Dedifferentiated amniotic fluid mesenchymal stem cell (primary cell): ENCODE measurements around the gene ATP7B.

ENCODE experiments used
- DNase-seq: peaks from one replicate; pipeline ENCODE4 v3.0.0-alpha.2; 2016; ENCODE audit errors: extremely low spot score

Gene ATP7B

DNA sequence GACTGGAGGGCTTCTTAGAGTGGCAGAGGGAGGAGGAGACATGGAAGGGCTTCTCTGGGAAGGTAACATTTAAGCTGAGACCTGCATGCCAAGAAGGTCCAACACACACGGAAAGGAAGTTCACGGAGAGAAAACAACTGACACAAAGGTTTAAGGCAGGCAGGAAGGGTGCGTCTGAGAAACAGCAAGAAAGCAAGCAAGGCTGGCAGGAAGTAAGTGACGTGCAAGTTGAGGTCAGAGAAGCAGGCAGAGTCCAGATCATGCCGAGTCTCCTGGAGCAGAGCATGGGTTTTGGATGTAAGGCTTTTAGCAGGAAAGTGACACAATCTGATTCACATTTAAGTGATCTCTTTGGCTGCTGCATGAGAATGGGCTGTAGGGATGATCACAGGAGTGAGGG lies 60.5 kb downstream of the ATP7B start:
- DNase-seq, result no peak

DNA sequence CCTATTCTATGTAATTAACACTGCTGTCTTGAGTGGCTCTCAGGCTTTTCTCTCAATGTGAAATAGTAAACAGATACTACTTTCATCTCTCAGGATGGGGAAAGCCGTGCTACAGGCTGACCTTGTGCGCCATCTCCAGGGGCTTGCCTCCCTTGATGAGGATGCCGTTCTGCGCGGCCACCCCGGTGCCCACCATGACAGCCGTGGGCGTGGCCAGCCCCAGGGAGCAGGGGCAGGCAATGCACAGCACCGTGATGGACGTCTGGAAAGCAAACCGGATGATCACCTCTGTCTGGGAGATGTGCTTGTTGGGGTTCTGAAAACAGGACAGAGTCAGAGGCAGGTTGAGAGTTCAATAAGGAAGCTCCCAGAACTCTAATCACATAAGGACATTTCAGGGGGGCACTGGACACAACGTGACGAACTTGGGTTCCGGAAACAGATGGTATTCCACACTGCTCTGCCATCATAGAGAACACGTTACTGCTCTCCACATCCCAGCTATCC lies 65.0 kb downstream of the ATP7B start:
- no peak for DNase-seq

- no peak for DNase-seq
These were observed 66.1 kb downstream of the ATP7B start for GRCh38 chr13:51945149-51945548.

DNA sequence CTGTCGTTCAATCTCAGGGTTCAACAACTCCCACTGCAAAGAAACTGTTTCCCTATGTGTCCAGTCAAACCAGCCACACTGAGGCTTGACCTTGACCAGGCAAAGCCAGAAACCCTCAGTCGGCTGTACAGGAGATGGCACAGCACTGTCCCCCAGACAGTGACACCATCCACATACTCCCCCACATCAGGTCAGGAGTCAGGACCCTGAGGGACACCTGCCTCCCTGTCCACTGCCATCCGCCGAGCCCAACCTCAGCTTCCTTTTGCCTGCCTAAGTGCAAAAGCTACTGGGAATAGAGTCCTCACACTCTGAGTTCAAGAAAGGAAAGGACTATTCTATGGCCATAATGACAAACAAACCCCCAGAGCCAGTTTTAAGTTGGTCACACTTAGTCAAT lies 66.8 kb downstream of the ATP7B start:
- DNase-seq, result no peak

- no peak for DNase-seq
These were observed 67.5 kb downstream of the ATP7B start for GRCh38 chr13:51943721-51944120.

DNA sequence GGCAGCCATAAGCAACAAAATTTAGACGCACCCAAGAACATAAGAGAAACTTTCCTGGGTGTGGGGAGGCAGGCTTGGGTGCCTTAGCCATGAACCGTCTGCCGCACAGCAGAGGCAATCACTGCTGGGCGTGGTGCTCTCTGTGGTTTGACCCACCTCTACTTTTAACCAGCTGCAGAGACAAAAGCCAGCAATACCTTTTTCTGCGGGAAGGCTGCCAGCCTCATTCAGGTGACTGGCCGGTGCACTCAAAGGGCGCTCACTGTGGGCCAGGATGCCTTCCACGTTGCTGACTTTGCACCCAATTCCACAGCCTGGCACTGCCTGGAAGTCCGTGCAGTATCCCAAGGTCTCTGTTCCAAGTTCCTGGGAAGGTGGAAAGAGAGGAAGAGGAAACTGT lies 69.1 kb downstream of the ATP7B start:
- no peak for DNase-seq

DNA sequence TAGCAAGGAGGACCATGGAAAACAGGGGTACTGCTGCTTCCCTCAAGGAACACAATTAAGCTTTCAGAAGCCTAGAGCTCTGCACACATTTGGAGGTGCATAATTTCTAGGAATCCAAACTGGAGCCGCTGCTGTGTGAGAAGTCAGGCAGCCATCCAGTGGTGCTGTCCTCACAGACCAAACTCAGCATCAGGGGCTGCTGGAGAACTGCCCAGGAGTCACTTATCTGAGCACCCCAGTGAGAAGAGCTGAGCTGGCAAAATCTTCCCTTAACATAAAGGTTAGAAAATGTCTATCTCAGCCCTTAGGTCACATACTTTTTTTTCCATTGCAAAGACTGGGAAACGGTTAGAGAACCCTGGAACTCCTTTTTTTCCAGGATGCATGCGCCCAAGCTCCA lies 72.8 kb downstream of the ATP7B start:
- no peak for DNase-seq

- no peak for DNase-seq
These were observed 73.6 kb downstream of the ATP7B start for GRCh38 chr13:51937320-51938290.

DNA sequence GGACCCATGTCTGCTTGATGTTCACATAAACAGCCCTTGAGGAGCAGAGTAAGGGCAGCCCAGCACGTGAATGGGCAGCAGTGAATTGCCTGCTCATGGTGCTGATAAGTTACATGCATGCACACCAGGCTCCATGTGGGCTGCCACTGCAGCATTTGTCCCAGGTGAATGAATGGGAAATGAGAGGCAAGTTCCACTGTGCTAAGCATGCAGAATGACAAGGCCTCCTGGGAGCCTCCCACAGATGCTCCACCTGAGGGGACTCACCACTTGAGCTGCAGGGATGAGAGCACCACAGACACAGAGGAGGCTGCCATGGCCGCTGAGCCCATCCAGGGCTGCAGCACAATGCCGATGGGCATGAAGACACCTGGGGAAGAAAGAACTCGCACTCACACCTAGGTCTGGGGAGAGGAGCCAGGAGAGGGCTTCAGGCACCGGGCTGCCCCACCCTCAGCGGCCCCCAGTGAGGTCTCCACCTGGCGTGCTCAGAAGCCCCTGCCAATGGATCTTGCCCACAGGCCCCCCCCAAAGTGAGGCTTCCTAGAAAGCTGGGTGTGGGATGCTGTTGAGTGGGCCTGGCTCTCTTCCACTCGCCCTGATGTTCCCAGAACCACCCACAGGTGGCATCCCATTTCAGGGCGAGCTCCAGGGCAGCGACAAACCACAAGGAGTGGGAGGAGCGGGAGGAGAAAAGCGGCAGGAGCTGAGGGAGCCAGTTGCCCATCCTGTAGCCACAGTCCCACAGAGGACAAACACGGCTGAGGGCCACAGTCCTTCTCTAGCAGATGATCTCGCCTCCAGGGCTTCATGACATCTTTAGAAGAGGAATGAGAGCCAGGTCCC lies 75.7 kb downstream of the ATP7B start:
- no peak for DNase-seq

GRCh38 chr13:51934461-51935087 lies 76.7 kb downstream of the ATP7B start:
- no peak for DNase-seq

- no peak for DNase-seq
These were observed 77.7 kb downstream of the ATP7B start for GRCh38 chr13:51933466-51934058.

DNA sequence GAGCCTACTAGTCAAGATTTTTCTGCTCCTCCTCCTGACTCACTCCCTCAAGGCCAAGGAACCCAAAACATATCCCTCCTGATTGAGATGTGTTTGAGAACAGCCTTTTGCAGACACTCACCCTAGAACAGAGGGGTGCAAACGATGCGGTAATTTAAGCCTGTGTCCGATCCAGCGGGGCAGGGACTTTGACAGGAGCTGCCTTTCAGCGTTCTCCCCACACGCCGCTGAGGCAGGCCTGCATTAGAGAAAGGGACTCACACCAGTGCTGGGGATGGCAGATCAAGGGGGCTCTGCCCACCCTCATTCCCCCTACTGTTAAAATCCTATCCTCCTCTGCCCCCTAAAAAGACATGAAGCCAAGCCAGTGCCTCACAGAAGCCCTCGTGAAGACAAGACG lies 79.0 kb downstream of the ATP7B start:
- no peak for DNase-seq

GRCh38 chr13:51931606-51932005 lies 79.6 kb downstream of the ATP7B start:
- no peak for DNase-seq

DNA sequence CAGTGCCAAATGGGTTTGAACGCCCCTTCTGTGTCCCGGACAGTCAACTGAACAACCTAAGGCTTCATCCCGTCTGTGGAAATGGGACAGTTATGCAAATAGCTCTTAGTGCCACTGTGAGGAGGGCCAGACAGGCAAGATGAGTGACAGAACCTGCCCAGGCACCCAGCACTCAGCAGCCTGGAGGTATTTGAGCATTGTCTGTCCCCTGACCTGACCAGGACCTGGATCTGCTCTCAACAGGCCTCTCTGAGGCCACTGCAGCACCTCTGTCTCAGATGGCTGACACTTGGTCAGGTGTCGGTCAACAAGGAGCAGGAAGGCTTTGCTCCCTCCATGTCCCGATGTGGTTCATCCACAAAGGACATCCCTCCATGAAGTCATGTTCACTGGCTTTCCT lies 81.6 kb downstream of the ATP7B start:
- no peak for DNase-seq

- no peak for DNase-seq
These were observed 83.0 kb downstream of the ATP7B start for GRCh38 chr13:51928231-51928630.

- DNase-seq, result no peak
These were observed 84.1 kb downstream of the ATP7B start for GRCh38 chr13:51927129-51927528.

GRCh38 chr13:51926528-51926885 lies 84.7 kb downstream of the ATP7B start:
- no peak for DNase-seq

GRCh38 chr13:51925865-51926527 lies 85.3 kb downstream of the ATP7B start:
- no peak for DNase-seq

- DNase-seq, result no peak
These were observed 86.3 kb downstream of the ATP7B start for GRCh38 chr13:51924756-51925544.

GRCh38 chr13:51923983-51924539 lies 87.2 kb downstream of the ATP7B start:
- no peak for DNase-seq
